ENCODE measurements around the gene LAMA1. TPM values are rescaled to one million over a fixed set of nuclear protein-coding genes. Genes with fewer than 3 reads are reported as not detected.

The LAMA1 gene
- total RNA-seq, 1 donor from 2014 or later: 0.65 TPM

DNA sequence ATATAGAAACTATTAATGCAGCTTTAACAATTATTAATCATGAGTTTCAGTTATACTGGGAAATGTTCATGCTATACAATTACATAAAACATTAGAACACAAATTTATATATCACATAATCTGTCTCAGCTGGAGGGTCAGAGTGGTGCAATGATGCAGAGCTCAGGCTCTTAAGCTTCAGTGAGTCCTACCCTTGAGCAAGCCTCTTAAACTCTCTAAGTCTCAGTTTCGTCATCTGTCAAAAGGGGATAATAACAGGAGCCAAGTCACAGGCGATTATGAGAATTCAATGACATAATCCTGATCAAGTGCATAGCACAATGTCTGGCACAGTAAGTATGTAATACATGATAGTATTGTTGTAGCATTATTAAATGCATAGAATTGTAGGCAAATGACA lies 46.0 kb downstream of the LAMA1 start:
- Histone ChIP-seq H3K27me3 (ENCODE audit: low read depth) (no peaks in the 10 kb centered on the region), H3K4me1 (no peaks in the 10 kb centered on the region), H3K36me3 (no peaks in the 10 kb centered on the region), H3K4me3 (no peak overlapping the region), H3K27ac (no peak overlapping the region), H3K9me3 (no peaks in the 10 kb centered on the region)
- no peak for DNase-seq
- intact Hi-C loops (cut with DNase I): no loop called here
- TF ChIP-seq, protein P1, sequence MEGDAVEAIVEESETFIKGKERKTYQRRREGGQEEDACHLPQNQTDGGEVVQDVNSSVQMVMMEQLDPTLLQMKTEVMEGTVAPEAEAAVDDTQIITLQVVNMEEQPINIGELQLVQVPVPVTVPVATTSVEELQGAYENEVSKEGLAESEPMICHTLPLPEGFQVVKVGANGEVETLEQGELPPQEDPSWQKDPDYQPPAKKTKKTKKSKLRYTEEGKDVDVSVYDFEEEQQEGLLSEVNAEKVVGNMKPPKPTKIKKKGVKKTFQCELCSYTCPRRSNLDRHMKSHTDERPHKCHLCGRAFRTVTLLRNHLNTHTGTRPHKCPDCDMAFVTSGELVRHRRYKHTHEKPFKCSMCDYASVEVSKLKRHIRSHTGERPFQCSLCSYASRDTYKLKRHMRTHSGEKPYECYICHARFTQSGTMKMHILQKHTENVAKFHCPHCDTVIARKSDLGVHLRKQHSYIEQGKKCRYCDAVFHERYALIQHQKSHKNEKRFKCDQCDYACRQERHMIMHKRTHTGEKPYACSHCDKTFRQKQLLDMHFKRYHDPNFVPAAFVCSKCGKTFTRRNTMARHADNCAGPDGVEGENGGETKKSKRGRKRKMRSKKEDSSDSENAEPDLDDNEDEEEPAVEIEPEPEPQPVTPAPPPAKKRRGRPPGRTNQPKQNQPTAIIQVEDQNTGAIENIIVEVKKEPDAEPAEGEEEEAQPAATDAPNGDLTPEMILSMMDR (IDR thresholded peaks at IDR 0.05): no peak
- ATAC-seq: no peak

DNA sequence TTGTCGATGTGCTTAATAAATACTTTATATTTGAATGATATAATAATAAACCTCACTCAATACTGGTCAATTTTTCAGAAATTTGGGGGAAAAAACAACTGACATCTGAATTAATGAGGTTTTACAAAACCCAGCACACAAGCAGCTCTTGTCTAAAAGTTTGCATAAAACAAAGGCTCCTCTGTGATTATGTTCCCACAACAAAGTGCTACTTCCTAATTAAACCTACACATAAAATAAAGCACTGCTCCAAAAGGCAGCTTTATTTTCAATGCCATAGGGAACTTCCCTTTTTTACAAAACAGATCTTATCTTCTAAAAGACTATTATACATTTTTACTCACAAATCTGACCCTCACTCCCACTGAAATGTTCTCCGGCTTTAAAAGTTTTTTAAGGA lies 47.1 kb downstream of the LAMA1 start:
- Histone ChIP-seq H3K4me3 (no peak overlapping the region), H3K4me1 (no peaks in the 10 kb centered on the region), H3K9me3 (no peaks in the 10 kb centered on the region), H3K36me3 (no peaks in the 10 kb centered on the region), H3K27me3 (ENCODE audit: low read depth) (no peaks in the 10 kb centered on the region), H3K27ac (no peak overlapping the region)
- TF ChIP-seq, protein P1 (IDR thresholded peaks at IDR 0.05): no peak
- no peak for ATAC-seq
- no peak for DNase-seq
- intact Hi-C loops (cut with DNase I): no loop called here

DNA sequence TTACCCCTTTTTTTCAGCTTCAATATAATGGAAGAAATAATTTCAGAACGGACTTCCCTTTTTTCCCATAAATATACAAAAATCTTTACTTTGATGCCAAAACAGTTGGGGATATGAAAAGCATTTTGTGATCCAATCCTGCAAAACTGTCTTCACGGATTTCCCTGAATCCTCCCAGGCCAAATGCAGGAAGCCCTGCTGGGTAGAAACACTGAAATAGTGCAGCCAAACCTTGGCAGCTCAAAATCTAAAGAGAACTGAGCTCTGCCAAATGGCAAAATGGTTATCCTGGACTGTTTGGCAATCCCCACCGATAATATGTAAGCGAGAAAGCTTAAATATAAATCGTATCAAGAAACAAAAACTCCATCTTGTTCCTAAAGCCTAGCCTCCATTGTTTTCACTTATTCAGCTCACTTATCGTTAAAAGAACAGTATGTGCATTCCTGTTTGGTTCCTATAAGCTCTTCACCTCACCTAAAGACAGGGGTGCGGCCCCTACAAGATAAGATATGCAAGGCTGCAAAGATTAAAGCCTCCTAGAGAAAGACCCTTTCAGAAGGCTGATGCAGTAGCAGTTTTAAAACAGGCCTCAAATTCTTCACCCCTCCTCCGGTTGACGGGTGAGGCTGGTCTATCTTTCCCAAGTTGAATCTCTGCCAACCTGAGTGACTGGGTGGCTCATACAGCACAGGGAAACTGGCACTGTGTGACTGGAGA lies 48.6 kb downstream of the LAMA1 start:
- H3K4me3 ChIP-seq: no peak overlapping the region
- no peaks in the 10 kb centered on the region for H3K27me3 ChIP-seq (ENCODE audit: low read depth)
- no peaks in the 10 kb centered on the region for H3K36me3 ChIP-seq
- no peaks in the 10 kb centered on the region for H3K9me3 ChIP-seq
- no peak for DNase-seq
- H3K27ac ChIP-seq: no peak overlapping the region
- intact Hi-C loops (cut with DNase I): no loop called here
- no peaks in the 10 kb centered on the region for H3K4me1 ChIP-seq
- ATAC-seq: no peak
- TF ChIP-seq, protein P1 (IDR thresholded peaks at IDR 0.05): no peak

DNA sequence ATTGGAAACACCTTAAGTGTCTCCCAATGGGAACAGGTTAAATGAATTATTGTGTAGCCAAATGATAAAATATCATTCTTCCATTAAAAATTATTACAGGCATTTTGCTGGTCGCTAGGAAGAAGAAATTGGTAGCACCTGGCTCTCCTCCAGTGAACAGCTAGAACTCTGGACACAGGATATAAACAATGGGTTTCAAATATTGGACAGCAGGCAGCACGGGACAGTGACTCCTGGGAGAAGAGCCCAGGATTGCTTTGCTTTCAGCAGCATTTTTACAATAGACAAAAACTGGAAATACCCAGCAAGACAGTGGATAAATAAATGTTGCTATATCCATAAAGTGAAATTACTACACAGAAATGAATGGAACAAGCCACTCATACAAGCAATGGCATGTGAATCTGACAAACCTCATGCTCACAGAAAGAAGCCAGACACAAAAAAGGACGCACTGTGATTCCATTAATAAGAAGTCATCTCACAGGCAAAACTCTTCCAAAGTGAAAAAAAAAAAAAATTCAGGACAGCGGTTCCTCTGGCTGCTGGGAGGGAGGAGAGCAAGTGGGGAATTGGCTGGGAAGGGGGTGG lies 50.5 kb downstream of the LAMA1 start:
- no peak overlapping the region for H3K27ac ChIP-seq
- DNase-seq (no peak), ATAC-seq (no peak)
- no peaks in the 10 kb centered on the region for H3K36me3 ChIP-seq
- intact Hi-C loops (cut with DNase I): no loop called here
- no peak overlapping the region for H3K4me3 ChIP-seq
- no peaks in the 10 kb centered on the region for H3K9me3 ChIP-seq
- no peaks in the 10 kb centered on the region for H3K4me1 ChIP-seq
- TF ChIP-seq, protein P1 (IDR thresholded peaks at IDR 0.05): no peak
- no peaks in the 10 kb centered on the region for H3K27me3 ChIP-seq (ENCODE audit: low read depth)

DNA sequence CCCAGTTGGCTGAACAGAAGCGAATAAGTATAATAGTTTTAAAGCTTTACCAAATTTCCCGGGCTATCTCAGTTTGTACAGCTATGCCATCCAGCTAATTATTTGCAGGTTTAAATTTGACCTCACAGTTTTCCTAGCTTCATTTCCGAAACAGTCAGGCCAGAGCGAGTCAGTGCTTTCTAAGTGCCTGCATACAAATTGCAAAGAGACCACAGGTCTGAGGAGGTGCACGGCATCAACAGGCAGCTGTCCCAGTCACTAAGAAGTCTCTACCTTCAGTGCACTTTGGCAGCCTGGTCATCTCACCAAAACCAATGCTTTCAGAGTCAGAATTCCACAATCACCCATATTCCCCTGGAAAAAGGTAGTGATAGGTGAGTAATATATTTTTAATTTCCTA lies 51.9 kb downstream of the LAMA1 start:
- DNase-seq: no peak
- TF ChIP-seq, protein P1 (IDR thresholded peaks at IDR 0.05): no peak
- intact Hi-C loops (cut with DNase I): no loop called here

More for the DNA sequence above, 51.9 kb downstream of the LAMA1 start:
- Histone ChIP-seq H3K27ac (no peak overlapping the region), H3K4me3 (no peak overlapping the region), H3K36me3 (no peaks in the 10 kb centered on the region), H3K4me1 (no peaks in the 10 kb centered on the region), H3K9me3 (no peaks in the 10 kb centered on the region), H3K27me3 (ENCODE audit: low read depth) (no peaks in the 10 kb centered on the region)
- no peak for ATAC-seq
